GM12892 (cell line): ENCODE measurements around the gene CNTNAP5.

ENCODE experiments used
- POLR2AphosphoS5 ChIP-seq: IDR thresholded peaks from 2 replicates; pipeline ENCODE4 v1.6.1; 2011; ENCODE audit warnings: low read depth, low read length, control low read depth
- TAF1 ChIP-seq: IDR thresholded peaks from 2 replicates; pipeline ENCODE4 v1.6.1; 2011; ENCODE audit warnings: low read depth, mild to moderate bottlenecking, control low read depth, low read length, borderline replicate concordance

DNA sequence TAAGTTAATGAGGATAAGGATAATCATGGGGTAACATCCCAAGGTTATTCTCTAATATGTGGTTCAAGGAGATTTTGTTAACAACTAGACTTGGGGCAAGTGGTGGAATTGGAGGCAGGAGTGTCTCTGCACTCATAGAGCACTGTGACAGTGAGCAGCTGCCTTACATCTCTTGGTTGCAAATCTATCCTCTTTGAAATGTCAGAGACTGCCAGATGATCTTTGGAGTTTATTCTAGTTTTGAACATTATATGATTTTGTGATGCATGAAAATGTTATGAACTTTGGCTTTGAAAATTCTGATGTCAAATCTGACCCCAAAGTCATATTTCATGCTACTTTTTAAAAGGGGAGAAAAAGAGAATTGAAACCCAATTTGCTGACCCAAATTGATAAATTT, 861.1 kb downstream of the CNTNAP5 start:
- TF ChIP-seq POLR2AphosphoS5 = no peak
- TF ChIP-seq TAF1 = no peak
